ENCODE results near the gene NKTR.

The NKTR gene

GRCh38 chr3:42692667-42693529 is 92.4 kb downstream of the NKTR start:
- no peak overlapping the region for H3K4me3 ChIP-seq (replicated peaks; ENCODE audit: low read depth, low read length)
- DNase-seq (ENCODE audit: extremely low read depth, low read depth), result no peak
- no peak for TF ChIP-seq CTCF (IDR thresholded peaks at IDR 0.05; ENCODE audit: low read depth, low read length, missing control alignments)

GRCh38 chr3:42693530-42693930 is 93.0 kb downstream of the NKTR start:
- DNase-seq (ENCODE audit: extremely low read depth, low read depth), result no peak
- TF ChIP-seq CTCF (IDR thresholded peaks at IDR 0.05; ENCODE audit: low read depth, low read length, missing control alignments), result no peak
- H3K4me3 ChIP-seq (replicated peaks; ENCODE audit: low read depth, low read length), result no peak overlapping the region

GRCh38 chr3:42694366-42694765 is 93.9 kb downstream of the NKTR start:
- no peak for TF ChIP-seq CTCF (IDR thresholded peaks at IDR 0.05; ENCODE audit: low read depth, low read length, missing control alignments)
- no peak overlapping the region for H3K4me3 ChIP-seq (replicated peaks; ENCODE audit: low read depth, low read length)
- no peak for DNase-seq (ENCODE audit: extremely low read depth, low read depth)

GRCh38 chr3:42696356-42697288 is 96.1 kb downstream of the NKTR start:
- no peak overlapping the region for H3K4me3 ChIP-seq (replicated peaks; ENCODE audit: low read depth, low read length)
- no peak for TF ChIP-seq CTCF (IDR thresholded peaks at IDR 0.05; ENCODE audit: low read depth, low read length, missing control alignments)
- no peak for DNase-seq (ENCODE audit: extremely low read depth, low read depth)

GRCh38 chr3:42697289-42698051 is 97.0 kb downstream of the NKTR start:
- no peak for TF ChIP-seq CTCF (IDR thresholded peaks at IDR 0.05; ENCODE audit: low read depth, low read length, missing control alignments)
- no peak overlapping the region for H3K4me3 ChIP-seq (replicated peaks; ENCODE audit: low read depth, low read length)
- DNase-seq (ENCODE audit: extremely low read depth, low read depth), result no peak

Data from HFF-Myc (cell line).